Activated CD4-positive, alpha-beta memory T cell treated with anti-CD3 and anti-CD28 coated beads, Interleukin-2, amount 10 ng/mL, durations not matched to agents 7 days and 5 days (primary cell): Measurements from ENCODE around the gene EVX1. TPM values are rescaled to one million over a fixed set of nuclear protein-coding genes. Genes with fewer than 3 reads are reported as not detected.

Experiments used
- CTCF ChIA-PET: fragments of 350-600 bp; sonication (Branson Sonifier 250); formaldehyde crosslinking; loops from one replicate; lab custom pipeline; 2021; ENCODE audit warnings: antibody characterized with exemption, inconsistent platforms; lab: Charles Lee
- POLR2A ChIA-PET: fragments of 350-600 bp; sonication (Branson Sonifier 250); formaldehyde crosslinking; loops from one replicate; lab custom pipeline; 2021; ENCODE audit warnings: antibody characterized with exemption; lab: Charles Lee
- DNase-seq: peaks from one replicate; pipeline ENCODE4 v3.0.0-alpha.2; 2020
- H3K27ac Mint-ChIP-seq: one replicate; pipeline ENCODE4 v1.8.0; 2021; ENCODE audit warnings: mild to moderate bottlenecking, mixed read lengths
- H3K27me3 Mint-ChIP-seq: one replicate; pipeline ENCODE4 v1.8.0; 2021; ENCODE audit warnings: mixed read lengths
- H3K36me3 Mint-ChIP-seq: one replicate; pipeline ENCODE4 v1.8.0; 2021; ENCODE audit warnings: low read depth, mixed read lengths
- H3K4me1 Mint-ChIP-seq: one replicate; pipeline ENCODE4 v1.8.0; 2021; ENCODE audit warnings: mixed read lengths
- H3K4me3 Mint-ChIP-seq: one replicate; pipeline ENCODE4 v1.8.0; 2021; ENCODE audit warnings: mild to moderate bottlenecking, mixed read lengths
- H3K9me3 Mint-ChIP-seq: one replicate; pipeline ENCODE4 v1.8.0; 2021; ENCODE audit warnings: mixed read lengths
- total RNA-seq, 2 experiments: library from RNA; stranded (reverse); gene quantifications; one replicate each; pipeline ENCODE4 v1.2.3, GENCODE V29; 2021

EVX1 gene
- total RNA-seq, 2 experiments from 2014 or later: not detected

- H3K4me3 Mint-ChIP-seq: no peak overlapping the region
- CTCF ChIA-PET: no interaction called here
- H3K27me3 Mint-ChIP-seq: peaks cover 84% of the 10 kb centered on the region
- no peak for DNase-seq
- no peak overlapping the region for H3K27ac Mint-ChIP-seq
- H3K9me3 Mint-ChIP-seq: no peaks in the 10 kb centered on the region
- peaks cover 9% of the 10 kb centered on the region for H3K4me1 Mint-ChIP-seq
- POLR2A ChIA-PET: interaction anchor here (1.2 kb wide), 1 partner anchor 20 kb away, joined by 3 read pairs; no protein-coding TSS in a partner anchor
- no peaks in the 10 kb centered on the region for H3K36me3 Mint-ChIP-seq
These were observed 950 bp downstream of the EVX1 start for GRCh38 chr7:27243340-27244163.

- Mint-ChIP-seq H3K27me3 (peaks cover 90% of the 10 kb centered on the region), H3K9me3 (no peaks in the 10 kb centered on the region), H3K4me3 (no peak overlapping the region), H3K4me1 (peaks cover 7% of the 10 kb centered on the region), H3K36me3 (no peaks in the 10 kb centered on the region), H3K27ac (no peak overlapping the region)
- POLR2A ChIA-PET: no interaction called here
- CTCF ChIA-PET: no interaction called here
- no peak for DNase-seq
These were observed 2.0 kb downstream of the EVX1 start for GRCh38 chr7:27244488-27245123.

GRCh38 chr7:27245124-27245797, 2.7 kb downstream of the EVX1 start:
- Mint-ChIP-seq H3K36me3 (no peaks in the 10 kb centered on the region), H3K27me3 (peaks cover 91% of the 10 kb centered on the region), H3K27ac (no peak overlapping the region), H3K4me3 (no peak overlapping the region), H3K9me3 (no peaks in the 10 kb centered on the region), H3K4me1 (peaks cover 7% of the 10 kb centered on the region)
- CTCF ChIA-PET: no interaction called here
- DNase-seq: no peak
- POLR2A ChIA-PET: no interaction called here

GRCh38 chr7:27245798-27246691, 3.4 kb downstream of the EVX1 start:
- H3K4me1 Mint-ChIP-seq: peaks cover 10% of the 10 kb centered on the region
- H3K9me3 Mint-ChIP-seq: no peaks in the 10 kb centered on the region
- H3K36me3 Mint-ChIP-seq: no peaks in the 10 kb centered on the region
- DNase-seq: no peak
- ChIA-PET CTCF (interaction anchor here (1.3 kb wide), 1 partner anchor 50 kb away, joined by 4 read pairs; no protein-coding TSS in a partner anchor), POLR2A (no interaction called here)
- peaks cover 91% of the 10 kb centered on the region for H3K27me3 Mint-ChIP-seq
- no peak overlapping the region for H3K27ac Mint-ChIP-seq
- no peak overlapping the region for H3K4me3 Mint-ChIP-seq

GRCh38 chr7:27247000-27247399, 4.4 kb downstream of the EVX1 start:
- Mint-ChIP-seq H3K4me1 (peaks cover 6% of the 10 kb centered on the region), H3K9me3 (no peaks in the 10 kb centered on the region), H3K4me3 (no peak overlapping the region), H3K27ac (no peak overlapping the region), H3K27me3 (peaks cover 87% of the 10 kb centered on the region), H3K36me3 (no peaks in the 10 kb centered on the region)
- DNase-seq: no peak
- ChIA-PET POLR2A (no interaction called here), CTCF (interaction anchor here (1.0 to 1.3 kb wide), 3 partner anchors 51 to 85 kb away, joined by 3 to 4 read pairs (median 3); no protein-coding TSS in a partner anchor)

- POLR2A ChIA-PET: no interaction called here
- H3K27me3 Mint-ChIP-seq: peaks cover 87% of the 10 kb centered on the region
- DNase-seq: no peak
- H3K9me3 Mint-ChIP-seq: no peaks in the 10 kb centered on the region
- no peaks in the 10 kb centered on the region for H3K36me3 Mint-ChIP-seq
- peaks cover 4% of the 10 kb centered on the region for H3K4me1 Mint-ChIP-seq
- no peak overlapping the region for H3K27ac Mint-ChIP-seq
- no peak overlapping the region for H3K4me3 Mint-ChIP-seq
- CTCF ChIA-PET: interaction anchor here (0.6 to 1.3 kb wide), 4 partner anchors 52 to 632 kb away, joined by 3 to 4 read pairs (median 3); no protein-coding TSS in a partner anchor
These were observed 5.1 kb downstream of the EVX1 start for GRCh38 chr7:27247452-27248426.

- Mint-ChIP-seq H3K9me3 (no peaks in the 10 kb centered on the region), H3K27ac (no peak overlapping the region), H3K4me3 (no peak overlapping the region), H3K4me1 (peaks cover 4% of the 10 kb centered on the region), H3K27me3 (peaks cover 90% of the 10 kb centered on the region), H3K36me3 (no peaks in the 10 kb centered on the region)
- DNase-seq: no peak
- POLR2A ChIA-PET: no interaction called here
- CTCF ChIA-PET: no interaction called here
These were observed 5.8 kb downstream of the EVX1 start for GRCh38 chr7:27248427-27248806.

- ChIA-PET CTCF (no interaction called here), POLR2A (no interaction called here)
- no peak for DNase-seq
- Mint-ChIP-seq H3K4me1 (peaks cover 2% of the 10 kb centered on the region), H3K36me3 (no peaks in the 10 kb centered on the region), H3K4me3 (no peak overlapping the region), H3K27me3 (peaks cover 90% of the 10 kb centered on the region), H3K9me3 (no peaks in the 10 kb centered on the region), H3K27ac (no peak overlapping the region)
These were observed 6.5 kb downstream of the EVX1 start for GRCh38 chr7:27248911-27249723.

GRCh38 chr7:27249724-27250556, 7.3 kb downstream of the EVX1 start:
- H3K4me1 Mint-ChIP-seq: peaks cover 2% of the 10 kb centered on the region

GRCh38 chr7:27250557-27251070, 8.0 kb downstream of the EVX1 start:
- Mint-ChIP-seq H3K27me3 (peaks cover 85% of the 10 kb centered on the region), H3K36me3 (no peaks in the 10 kb centered on the region), H3K9me3 (no peaks in the 10 kb centered on the region), H3K4me3 (no peak overlapping the region), H3K27ac (no peak overlapping the region), H3K4me1 (peaks cover 2% of the 10 kb centered on the region)
- POLR2A ChIA-PET: no interaction called here
- CTCF ChIA-PET: no interaction called here
- no peak for DNase-seq

More at GRCh38 chr7:27249724-27250556, 7.3 kb downstream of the EVX1 start:
- H3K9me3 Mint-ChIP-seq: no peaks in the 10 kb centered on the region
- ChIA-PET CTCF (no interaction called here), POLR2A (no interaction called here)
- DNase-seq: no peak
- no peak overlapping the region for H3K4me3 Mint-ChIP-seq
- H3K27ac Mint-ChIP-seq: no peak overlapping the region
- no peaks in the 10 kb centered on the region for H3K36me3 Mint-ChIP-seq
- peaks cover 89% of the 10 kb centered on the region for H3K27me3 Mint-ChIP-seq
